KMS-11 (cell line): ENCODE results near the gene CASK.
"Not testable (repeated sequence)": the region's sequence is repeated elsewhere in the genome, so short reads cannot be mapped to it uniquely, and the experiment has no call there.

ENCODE experiments used
- H2AFZ ChIP-seq: fragments of 200-600 bp; sonication (generic); 2 replicates; pipeline ENCODE4 v1.6.1; 2016; ENCODE audit warnings: antibody characterized with exemption, mixed run types, low read depth
- H3K27ac ChIP-seq: fragments of 200-600 bp; sonication (generic); 2 replicates; pipeline ENCODE4 v1.6.1; 2016; ENCODE audit warnings: mild to moderate bottlenecking, mixed run types
- H3K27me3 ChIP-seq: fragments of 200-600 bp; sonication (generic); 2 replicates; pipeline ENCODE4 v1.6.1; 2017; ENCODE audit warnings: mild to moderate bottlenecking, low read depth, mixed run types, moderate library complexity; ENCODE audit not compliant: insufficient read depth
- H3K36me3 ChIP-seq: fragments of 200-600 bp; sonication (generic); 2 replicates; pipeline ENCODE4 v1.6.1; 2017; ENCODE audit warnings: mild to moderate bottlenecking, mixed run types; ENCODE audit not compliant: insufficient read depth
- H3K4me1 ChIP-seq: fragments of 200-600 bp; sonication (generic); 2 replicates; pipeline ENCODE4 v1.6.1; 2016; ENCODE audit warnings: mild to moderate bottlenecking, low read depth, mixed run types; ENCODE audit not compliant: poor library complexity, severe bottlenecking
- H3K4me2 ChIP-seq: fragments of 200-600 bp; sonication (generic); 2 replicates; pipeline ENCODE4 v1.7.0; 2016; ENCODE audit warnings: mild to moderate bottlenecking, mixed run types
- H3K4me3 ChIP-seq: fragments of 200-600 bp; sonication (generic); IDR thresholded peaks from 2 replicates; pipeline ENCODE4 v1.6.1; 2017; ENCODE audit warnings: low read depth, low read length, mixed read lengths; ENCODE audit not compliant: insufficient read depth
- H3K79me2 ChIP-seq: fragments of 200-600 bp; sonication (generic); 2 replicates; pipeline ENCODE4 v1.6.1; 2016; ENCODE audit warnings: low read depth, mixed run types; ENCODE audit not compliant: insufficient read depth
- H3K9ac ChIP-seq: fragments of 200-600 bp; sonication (generic); 2 replicates; pipeline ENCODE4 v1.6.1; 2016; ENCODE audit warnings: mild to moderate bottlenecking, mixed run types
- H4K20me1 ChIP-seq: fragments of 200-600 bp; sonication (generic); 2 replicates; pipeline ENCODE4 v1.6.1; 2016; ENCODE audit warnings: mild to moderate bottlenecking, mixed run types; ENCODE audit not compliant: insufficient read depth
- TF ChIP-seq, protein P1 (sequence below): fragments of 200-600 bp; sonication (generic); conservative IDR thresholded peaks from 2 replicates; pipeline ENCODE4 v1.6.1; 2017; ENCODE audit warnings: low read depth, mild to moderate bottlenecking, antibody characterized with exemption, low read length, moderate library complexity, mixed read lengths

Gene CASK

DNA sequence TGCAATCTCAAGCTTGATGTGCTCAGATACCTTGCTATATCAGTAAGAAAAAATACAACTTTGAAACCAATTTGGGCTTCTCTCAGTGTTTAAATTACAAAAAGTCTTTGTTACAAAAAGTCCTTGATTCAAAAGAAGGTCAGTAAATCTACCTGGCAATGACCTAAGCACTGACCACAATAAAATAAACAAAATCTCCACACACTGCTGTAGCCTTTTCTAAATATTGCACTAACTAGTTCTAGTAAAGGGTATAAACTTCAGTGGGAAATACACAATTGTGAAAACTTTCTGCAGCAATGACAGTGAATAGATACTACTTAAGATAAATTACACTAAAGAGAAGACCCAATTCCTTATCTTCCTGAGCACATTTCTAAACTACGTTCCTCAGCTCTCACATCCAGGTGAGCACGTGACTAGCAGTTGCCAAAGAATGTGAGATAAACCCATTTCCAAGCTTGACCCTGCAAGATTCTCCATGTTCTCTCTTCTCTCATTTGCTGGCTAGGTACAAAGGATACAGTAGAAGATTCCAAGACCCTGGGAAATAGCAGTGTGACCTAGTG lies 316.0 kb downstream of the CASK start:
- no peak overlapping the region for H3K4me2 ChIP-seq
- no peaks in the 10 kb centered on the region for H3K27me3 ChIP-seq
- H3K9ac ChIP-seq = no peak overlapping the region
- no peaks in the 10 kb centered on the region for H4K20me1 ChIP-seq
- no peaks in the 10 kb centered on the region for H3K36me3 ChIP-seq
- H2AFZ ChIP-seq = no peak overlapping the region
- H3K4me3 ChIP-seq = no peak overlapping the region
- H3K27ac ChIP-seq = no peak overlapping the region
- no peaks in the 10 kb centered on the region for H3K79me2 ChIP-seq
- H3K4me1 ChIP-seq = no peaks in the 10 kb centered on the region
- TF ChIP-seq, protein P1, sequence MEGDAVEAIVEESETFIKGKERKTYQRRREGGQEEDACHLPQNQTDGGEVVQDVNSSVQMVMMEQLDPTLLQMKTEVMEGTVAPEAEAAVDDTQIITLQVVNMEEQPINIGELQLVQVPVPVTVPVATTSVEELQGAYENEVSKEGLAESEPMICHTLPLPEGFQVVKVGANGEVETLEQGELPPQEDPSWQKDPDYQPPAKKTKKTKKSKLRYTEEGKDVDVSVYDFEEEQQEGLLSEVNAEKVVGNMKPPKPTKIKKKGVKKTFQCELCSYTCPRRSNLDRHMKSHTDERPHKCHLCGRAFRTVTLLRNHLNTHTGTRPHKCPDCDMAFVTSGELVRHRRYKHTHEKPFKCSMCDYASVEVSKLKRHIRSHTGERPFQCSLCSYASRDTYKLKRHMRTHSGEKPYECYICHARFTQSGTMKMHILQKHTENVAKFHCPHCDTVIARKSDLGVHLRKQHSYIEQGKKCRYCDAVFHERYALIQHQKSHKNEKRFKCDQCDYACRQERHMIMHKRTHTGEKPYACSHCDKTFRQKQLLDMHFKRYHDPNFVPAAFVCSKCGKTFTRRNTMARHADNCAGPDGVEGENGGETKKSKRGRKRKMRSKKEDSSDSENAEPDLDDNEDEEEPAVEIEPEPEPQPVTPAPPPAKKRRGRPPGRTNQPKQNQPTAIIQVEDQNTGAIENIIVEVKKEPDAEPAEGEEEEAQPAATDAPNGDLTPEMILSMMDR = no peak

DNA sequence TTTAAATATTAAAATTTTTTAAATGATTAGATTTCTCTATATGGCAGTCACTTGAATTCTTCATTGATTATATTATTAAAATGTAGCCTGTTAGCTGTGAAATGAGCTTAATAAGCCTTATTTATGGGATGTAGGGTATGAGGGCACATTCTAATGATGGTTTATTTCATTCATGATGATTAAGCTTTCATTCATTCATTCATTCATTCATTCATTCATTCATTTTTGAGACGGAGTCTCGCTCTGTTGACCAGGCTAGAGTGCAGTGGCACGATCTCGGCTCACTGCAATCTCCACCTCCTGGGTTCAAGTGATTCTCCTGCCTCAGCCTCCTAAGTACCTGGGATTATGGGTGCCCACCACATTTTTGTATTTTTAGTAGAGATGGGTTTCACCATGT lies 317.3 kb downstream of the CASK start:
- not testable (repeated sequence) for H2AFZ ChIP-seq, H3K4me3 ChIP-seq, H3K4me2 ChIP-seq, H3K79me2 ChIP-seq, H3K36me3 ChIP-seq, H3K27me3 ChIP-seq, H3K4me1 ChIP-seq, H3K27ac ChIP-seq, H3K9ac ChIP-seq, H4K20me1 ChIP-seq

DNA sequence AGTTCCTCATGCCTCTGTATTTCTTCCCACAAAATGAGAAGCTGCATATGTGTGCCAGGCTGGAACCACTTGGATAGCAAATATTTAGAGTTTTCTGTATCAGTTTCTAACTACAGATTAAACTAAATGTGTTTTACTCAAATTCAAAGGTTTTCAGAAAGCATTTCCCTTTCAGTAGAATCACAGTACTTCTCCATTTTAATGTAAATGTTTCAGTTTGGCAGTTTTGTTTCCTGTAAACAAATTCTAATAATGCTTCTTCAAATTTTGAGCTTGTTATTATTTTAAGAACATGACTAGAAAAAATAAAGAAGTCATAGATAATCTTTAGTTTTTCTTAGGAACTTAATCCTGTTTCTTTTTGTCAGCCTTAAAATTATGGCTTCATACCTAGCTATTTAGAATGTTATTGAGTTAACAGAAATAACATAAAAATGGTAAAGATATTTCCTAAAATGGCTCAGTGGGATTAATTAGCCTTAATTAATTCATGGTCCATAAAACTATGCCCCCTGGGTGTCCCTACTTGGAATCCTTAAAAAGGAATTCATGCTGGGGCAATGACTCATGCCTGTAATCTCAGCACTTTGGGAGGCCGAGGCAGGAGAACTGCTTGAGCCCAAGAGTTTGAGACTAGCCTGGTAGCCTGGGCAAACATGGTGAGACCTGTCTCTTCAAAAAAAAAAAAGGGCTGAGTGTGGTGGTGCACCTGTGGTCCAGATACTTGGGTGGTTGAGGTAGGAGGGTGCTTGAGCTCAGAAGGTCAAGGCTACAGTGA lies 318.4 kb downstream of the CASK start:
- Histone ChIP-seq H3K4me2 (no peak overlapping the region), H3K4me3 (no peak overlapping the region), H3K27ac (no peak overlapping the region), H3K9ac (no peak overlapping the region), H4K20me1 (no peaks in the 10 kb centered on the region), H3K36me3 (no peaks in the 10 kb centered on the region), H3K4me1 (no peaks in the 10 kb centered on the region), H3K79me2 (no peaks in the 10 kb centered on the region), H2AFZ (no peak overlapping the region), H3K27me3 (no peaks in the 10 kb centered on the region)
- TF ChIP-seq, protein P1 = no peak

DNA sequence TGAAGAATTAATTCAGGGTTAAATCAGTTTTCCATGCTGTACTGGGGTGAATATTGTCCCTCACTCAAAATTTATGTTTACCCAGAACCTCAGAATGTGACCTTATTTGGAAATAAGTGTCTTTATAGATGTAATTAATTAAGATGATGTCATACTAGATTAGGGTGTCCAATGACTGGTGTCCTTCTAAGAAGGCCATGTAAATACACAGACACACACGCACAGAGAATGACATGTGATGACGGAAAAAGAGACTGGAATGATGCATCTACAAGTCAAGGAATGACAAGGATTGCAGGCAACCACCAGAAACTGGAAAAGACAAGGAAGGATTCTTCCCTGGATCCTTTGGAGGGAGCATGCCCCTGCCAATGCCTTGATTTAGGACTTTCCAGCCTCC lies 319.2 kb downstream of the CASK start:
- Histone ChIP-seq H3K4me2 (no peak overlapping the region), H3K4me1 (no peaks in the 10 kb centered on the region), H3K36me3 (no peaks in the 10 kb centered on the region), H3K4me3 (no peak overlapping the region), H2AFZ (no peak overlapping the region), H3K27me3 (no peaks in the 10 kb centered on the region), H3K27ac (no peak overlapping the region), H3K9ac (no peak overlapping the region), H4K20me1 (no peaks in the 10 kb centered on the region), H3K79me2 (no peaks in the 10 kb centered on the region)
- TF ChIP-seq, protein P1 = no peak

DNA sequence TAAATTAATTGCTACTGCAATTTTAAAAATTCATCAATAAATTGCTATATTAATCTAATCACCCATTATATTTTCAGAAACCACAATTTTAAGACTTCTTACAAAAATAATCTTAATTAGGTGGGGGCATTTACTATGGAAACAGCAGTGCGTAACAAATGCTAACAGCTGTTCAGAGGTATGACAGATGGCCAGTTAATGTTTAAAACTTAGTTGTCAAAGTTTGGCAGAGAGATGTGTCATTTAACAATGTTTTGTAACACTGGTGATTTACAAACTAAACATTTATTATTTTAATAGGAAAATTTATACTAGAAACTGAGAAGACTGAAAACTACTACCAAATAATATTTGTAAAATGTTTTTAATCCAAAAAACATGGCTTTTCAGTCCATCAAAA lies 319.8 kb downstream of the CASK start:
- Histone ChIP-seq H3K9ac (no peak overlapping the region), H3K79me2 (no peaks in the 10 kb centered on the region), H3K27ac (no peak overlapping the region), H2AFZ (no peak overlapping the region), H3K36me3 (no peaks in the 10 kb centered on the region), H4K20me1 (no peaks in the 10 kb centered on the region), H3K4me2 (no peak overlapping the region), H3K4me1 (no peaks in the 10 kb centered on the region), H3K4me3 (no peak overlapping the region), H3K27me3 (no peaks in the 10 kb centered on the region)
- TF ChIP-seq, protein P1 = no peak
